Epidermal melanocyte (primary cell): Measurements from ENCODE around the gene CFAP157.
A peak's percentile ranks its signal among the peaks of the same experiment; 100 is the strongest.
"Not testable (repeated sequence)": the region's sequence is repeated elsewhere in the genome, so short reads cannot be mapped to it uniquely, and the experiment has no call there.

Experiments used
- DNase-seq: peaks from one replicate; pipeline ENCODE4 v3.0.0; 2011; ENCODE audit warnings: low spot score; ENCODE audit not compliant: insufficient read length

The CFAP157 gene

GRCh38 chr9:127734747-127735529 lies 28.1 kb downstream of the CFAP157 start, which contains the start of gene TOR2A:
TSS of gene TOR2A (minus strand) at chr9:127735294. CDS start at chr9:127735270, 24 bp downstream.
- DNase-seq: peak; percentile 97

GRCh38 chr9:127735530-127736185 lies 28.9 kb downstream of the CFAP157 start:
- DNase-seq: no peak

- no peak for DNase-seq
Observed at GRCh38 chr9:127738666-127739065, 31.9 kb downstream of the CFAP157 start.

GRCh38 chr9:127739614-127740330 lies 33.0 kb downstream of the CFAP157 start:
- no peak for DNase-seq

GRCh38 chr9:127741831-127742434 lies 35.1 kb downstream of the CFAP157 start:
- peak; percentile 74 for DNase-seq

- DNase-seq: peak; percentile 86
Observed at GRCh38 chr9:127742435-127743088, 35.8 kb downstream of the CFAP157 start.

- no peak for DNase-seq
Observed at GRCh38 chr9:127744398-127745110, 37.8 kb downstream of the CFAP157 start.

- no peak for DNase-seq
Observed at GRCh38 chr9:127746959-127747569, 40.3 kb downstream of the CFAP157 start.

- DNase-seq: no peak
Observed at GRCh38 chr9:127749090-127749787, 42.5 kb downstream of the CFAP157 start.

GRCh38 chr9:127751269-127752054 lies 44.7 kb downstream of the CFAP157 start:
- DNase-seq: peak; percentile 63

- no peak for DNase-seq
Observed at GRCh38 chr9:127753148-127753547, 46.4 kb downstream of the CFAP157 start.

GRCh38 chr9:127753622-127754021 lies 46.8 kb downstream of the CFAP157 start:
- DNase-seq: no peak

- DNase-seq: no peak
Observed at GRCh38 chr9:127754099-127755060, 47.6 kb downstream of the CFAP157 start.

- DNase-seq: no peak
Observed at GRCh38 chr9:127755061-127756060, 48.6 kb downstream of the CFAP157 start.

GRCh38 chr9:127756233-127756632 lies 49.4 kb downstream of the CFAP157 start:
- DNase-seq: no peak

GRCh38 chr9:127756776-127757175 lies 50.0 kb downstream of the CFAP157 start:
- not testable (repeated sequence) for DNase-seq
